IMR-90 (cell line): Measurements from ENCODE around the gene ACOT7. TPM values are rescaled to one million over a fixed set of nuclear protein-coding genes. Genes with fewer than 3 reads are reported as not detected.

Experiments used
- ATAC-seq: fragments of 200-7000 bp; cut with Tn5 transposase; 2 replicates; pipeline ENCODE4 v1.9.1; 2020; ENCODE audit warnings: low read depth, mild to moderate bottlenecking, moderate library complexity
- BruUV-seq: library from RNA; stranded (reverse); fragments of 400-500 nt; replicated peaks from 2 replicates; lab custom pipeline; 2021; lab: Mats Ljungman, UMichigan
- CTCF ChIA-PET: fragments of 300-600 bp; formaldehyde crosslinking; extraction: SDS; loops from one replicate; lab custom pipeline; 2021; ENCODE audit warnings: antibody characterized with exemption; lab: Yijun Ruan, JAX
- POLR2A ChIA-PET: fragments of 300-600 bp; sonication (Branson Sonifier 250); formaldehyde crosslinking; loops from one replicate; lab custom pipeline; 2022; ENCODE audit warnings: antibody characterized with exemption; ENCODE audit not compliant: unreplicated experiment; lab: Charles Lee
- DNase-seq: peaks from one replicate; pipeline ENCODE4 v3.0.0; 2013
- H2AFZ ChIP-seq: replicated peaks from 2 replicates; pipeline ENCODE3; 2013; ENCODE audit warnings: low read length, mild to moderate bottlenecking; ENCODE audit not compliant: poor library complexity
- H2AK5ac ChIP-seq: 2 replicates; pipeline ENCODE4 v1.6.1; 2013; ENCODE audit warnings: low read depth, low read length, inconsistent platforms
- H2AK9ac ChIP-seq: replicated peaks from 2 replicates; pipeline ENCODE3; 2013; ENCODE audit warnings: mild to moderate bottlenecking, low read depth, low read length, moderate library complexity; ENCODE audit not compliant: poor library complexity
- H2BK120ac ChIP-seq: 2 replicates; pipeline ENCODE4 v1.6.1; 2013; ENCODE audit warnings: low read depth, low read length, inconsistent platforms
- H2BK15ac ChIP-seq: 3 replicates; pipeline ENCODE4 v1.6.1; 2013; ENCODE audit warnings: low read depth, low read length, inconsistent platforms
- H2BK20ac ChIP-seq: 2 replicates; pipeline ENCODE4 v1.6.1; 2013; ENCODE audit warnings: low read depth, mild to moderate bottlenecking, inconsistent platforms, low read length, moderate library complexity
- H2BK5ac ChIP-seq: 2 replicates; pipeline ENCODE4 v1.6.1; 2013; ENCODE audit warnings: mild to moderate bottlenecking, low read depth, low read length, inconsistent platforms; ENCODE audit not compliant: poor library complexity, severe bottlenecking
- H3K14ac ChIP-seq: replicated peaks from 2 replicates; pipeline ENCODE4 v1.6.1; 2013; ENCODE audit warnings: low read depth, low read length, inconsistent platforms
- H3K18ac ChIP-seq: 2 replicates; pipeline ENCODE4 v1.6.1; 2013; ENCODE audit warnings: low read depth, low read length, control low read depth
- H3K23ac ChIP-seq: 2 replicates; pipeline ENCODE4 v1.6.1; 2013; ENCODE audit warnings: low read depth, low read length, inconsistent platforms
- H3K27ac ChIP-seq: 2 replicates; pipeline ENCODE4 v1.5.1; 2013; ENCODE audit warnings: mild to moderate bottlenecking, control low read depth, low read length; ENCODE audit not compliant: insufficient read depth
- H3K27me3 ChIP-seq: 2 replicates; pipeline ENCODE4 v1.6.1; 2013; ENCODE audit warnings: low read length; ENCODE audit not compliant: control insufficient read depth, insufficient read depth
- H3K36me3 ChIP-seq: 2 replicates; pipeline ENCODE4 v1.6.1; 2013; ENCODE audit warnings: low read length, mixed read lengths; ENCODE audit not compliant: control insufficient read depth, insufficient read depth
- H3K4ac ChIP-seq: 2 replicates; pipeline ENCODE4 v1.6.1; 2013; ENCODE audit warnings: low read depth, low read length, inconsistent platforms
- H3K4me1 ChIP-seq: 2 replicates; pipeline ENCODE4 v1.6.1; 2013; ENCODE audit warnings: low read length, mixed read lengths; ENCODE audit not compliant: control insufficient read depth, insufficient read depth
- H3K4me2 ChIP-seq: 2 replicates; pipeline ENCODE4 v1.6.1; 2013; ENCODE audit warnings: low read depth, mild to moderate bottlenecking, control low read depth, low read length, moderate library complexity
- H3K4me3 ChIP-seq: 2 replicates; pipeline ENCODE4 v1.5.1; 2013; ENCODE audit warnings: low read depth, mild to moderate bottlenecking, control low read depth, low read length, moderate library complexity; ENCODE audit not compliant: insufficient read depth
- H3K56ac ChIP-seq: 2 replicates; pipeline ENCODE4 v1.6.1; 2013; ENCODE audit warnings: low read length, inconsistent platforms; ENCODE audit not compliant: insufficient read depth; ENCODE audit errors: extremely low read depth
- H3K79me1 ChIP-seq, 2 experiments: 2 replicates each; pipeline ENCODE4 v1.6.1; 2013; ENCODE audit warnings: low read length in 2 of 2, inconsistent platforms in 1 of 2, low read depth in 1 of 2
- H3K9ac ChIP-seq: 2 replicates; pipeline ENCODE4 v1.6.1; 2013; ENCODE audit warnings: low read depth, low read length, control low read depth
- H3K9me1 ChIP-seq: 2 replicates; pipeline ENCODE4 v1.6.1; 2013; ENCODE audit warnings: low read length, inconsistent platforms; ENCODE audit not compliant: insufficient read depth
- H3K9me3 ChIP-seq: 2 replicates; pipeline ENCODE4 v1.6.1; 2013; ENCODE audit warnings: low read length; ENCODE audit not compliant: control insufficient read depth, insufficient read depth
- H4K20me1 ChIP-seq: 2 replicates; pipeline ENCODE4 v1.6.1; 2013; ENCODE audit warnings: low read length, inconsistent platforms; ENCODE audit not compliant: insufficient read depth
- H4K5ac ChIP-seq: 2 replicates; pipeline ENCODE4 v1.6.1; 2013; ENCODE audit warnings: mild to moderate bottlenecking, low read depth, low read length, control low read depth
- H4K8ac ChIP-seq, 2 experiments: 2 replicates each; pipeline ENCODE4 v1.6.1; 2013; ENCODE audit warnings: low read depth in 2 of 2, low read length in 2 of 2, control low read depth in 1 of 2, inconsistent platforms in 1 of 2
- H4K91ac ChIP-seq: 2 replicates; pipeline ENCODE4 v1.6.1; 2013; ENCODE audit warnings: low read depth, low read length, inconsistent platforms; ENCODE audit not compliant: insufficient read depth
- BHLHE40 ChIP-seq: fragments of 150-350 bp; IDR thresholded peaks from 2 replicates; pipeline ENCODE4 v1.6.1; 2016; ENCODE audit warnings: mild to moderate bottlenecking, low read depth, low read length
- CEBPB ChIP-seq: IDR thresholded peaks from 2 replicates; pipeline ENCODE4 v1.6.1; 2012; ENCODE audit warnings: low read depth, low read length, improper control_type of control experiment
- CHD1 ChIP-seq: IDR thresholded peaks from 2 replicates; pipeline ENCODE4 v1.6.1; 2012; ENCODE audit warnings: low read depth, low read length, improper control_type of control experiment
- FOS ChIP-seq: fragments of 150-350 bp; IDR thresholded peaks from 2 replicates; pipeline ENCODE4 v1.6.1; 2016; ENCODE audit warnings: low read depth, low read length
- MAFK ChIP-seq: IDR thresholded peaks from 2 replicates; pipeline ENCODE4 v1.6.1; 2012; ENCODE audit warnings: low read depth, low read length, improper control_type of control experiment
- MAZ ChIP-seq: IDR thresholded peaks from 2 replicates; pipeline ENCODE4 v1.6.1; 2012; ENCODE audit warnings: low read depth, mild to moderate bottlenecking, low read length, improper control_type of control experiment, moderate library complexity, borderline replicate concordance
- MXI1 ChIP-seq: IDR thresholded peaks from 2 replicates; pipeline ENCODE4 v1.6.1; 2012; ENCODE audit warnings: low read depth, mild to moderate bottlenecking, low read length, moderate library complexity, borderline replicate concordance
- NFE2L2 ChIP-seq: fragments of 150-350 bp; IDR thresholded peaks from 2 replicates; pipeline ENCODE4 v1.6.1; 2016; ENCODE audit warnings: low read depth, mild to moderate bottlenecking, low read length
- POLR2A ChIP-seq: IDR thresholded peaks from 2 replicates; pipeline ENCODE4 v1.6.1; 2012; ENCODE audit warnings: mild to moderate bottlenecking, low read depth, low read length
- RAD21 ChIP-seq: IDR thresholded peaks from 2 replicates; pipeline ENCODE4 v1.6.1; 2012; ENCODE audit warnings: low read length, improper control_type of control experiment
- RCOR1 ChIP-seq: IDR thresholded peaks from 2 replicates; pipeline ENCODE4 v1.6.1; 2012; ENCODE audit warnings: mild to moderate bottlenecking, low read length, improper control_type of control experiment; ENCODE audit not compliant: insufficient replicate concordance
- RFX5 ChIP-seq: IDR thresholded peaks from 2 replicates; pipeline ENCODE4 v1.8.0; 2012; ENCODE audit warnings: low read depth, mild to moderate bottlenecking, low read length, moderate library complexity
- SMC3 ChIP-seq: fragments of 150-350 bp; IDR thresholded peaks from 2 replicates; pipeline ENCODE4 v1.6.1; 2016; ENCODE audit warnings: low read depth, mild to moderate bottlenecking, antibody characterized with exemption, low read length, moderate library complexity
- WGBS, 2 experiments: methylation state at CpG; one replicate each; pipeline versions ENCODE4 v1.1.5 to v1.1.7; 2013; ENCODE audit warnings: missing lambda C conversion rate in 2 of 2; ENCODE audit not compliant: insufficient read length in 1 of 2; ENCODE audit errors: extremely low coverage in 2 of 2; 5-methylcytosine and 5-hydroxymethylcytosine counted together
- dilution Hi-C: fragments of 300-500 bp; cut with HindIII; formaldehyde crosslinking; loops from one replicate; pipeline ENCODE4 v1.14.3; 2018; ENCODE audit warnings: low sequenced_read_pairs; ENCODE audit not compliant: unreplicated experiment
- in situ Hi-C: fragments of 300-500 bp; cut with MboI; formaldehyde crosslinking; loops from 3 replicates; pipeline ENCODE4 v1.14.3; 2019; ENCODE audit warnings: low sequenced_read_pairs, inconsistent platforms, mixed read lengths
- intact Hi-C: fragments of 100-400 bp; cut with micrococcal nuclease; formaldehyde crosslinking; loops from 2 replicates; pipeline ENCODE4 v1.10.0; 2022
- polyA plus RNA-seq, 3 experiments: library from polyadenylated mRNA; depleted of rRNA; stranded (reverse); fragments of >200 nt; gene quantifications; 2 replicates each; pipeline ENCODE4 v1.2.3, GENCODE V29; 2012; ENCODE audit warnings: low replicate concordance in 1 of 3
- total RNA-seq: library from RNA; depleted of rRNA; stranded (reverse); fragments of >200 nt; gene quantifications from 2 replicates; pipeline ENCODE4 v1.2.3, GENCODE V29; 2012
- TF ChIP-seq, protein P1 (sequence below): fragments of 150-350 bp; IDR thresholded peaks from 2 replicates; pipeline ENCODE4 v1.6.1; 2016; ENCODE audit warnings: low read depth, mild to moderate bottlenecking, low read length, moderate library complexity, borderline replicate concordance
- TF ChIP-seq, protein P2 (sequence below): fragments of 150-350 bp; IDR thresholded peaks from 2 replicates; pipeline ENCODE4 v1.6.1; 2017; ENCODE audit warnings: mild to moderate bottlenecking, antibody characterized with exemption, low read length, low read depth
- TF ChIP-seq, protein P3 (sequence below): conservative IDR thresholded peaks from 2 replicates; pipeline ENCODE4 v1.5.1; 2012; ENCODE audit warnings: mild to moderate bottlenecking, low read depth, low read length, improper control_type of control experiment

Gene ACOT7
- total and polyA plus RNA-seq, 2 of the 4 experiments (the other 2 are of a cell fraction) = 51.6 to 242 TPM

DNA sequence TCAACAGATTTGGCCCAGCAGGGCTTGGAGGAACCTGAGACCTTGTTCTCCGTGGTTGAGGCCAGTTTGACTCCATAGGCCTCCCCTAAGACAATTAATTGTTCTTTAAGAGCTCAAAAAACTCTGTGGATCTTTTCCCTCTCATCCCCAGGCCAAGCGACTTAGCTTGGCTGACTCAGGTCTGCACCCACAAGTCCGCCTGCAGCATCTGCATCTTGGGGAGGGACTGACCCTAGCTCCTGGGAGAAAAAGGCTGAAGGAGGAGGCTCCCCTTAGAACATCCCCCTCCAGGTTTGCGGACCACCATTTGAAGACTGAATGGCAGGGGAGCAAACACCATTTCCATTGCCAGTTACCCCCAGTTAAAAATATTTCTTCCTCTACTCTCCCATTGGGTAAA is 27.7 kb upstream of the ACOT7 start:
- in situ Hi-C loops = no loop called here
- WGBS, 2 experiments = no CpG with 5 or more reads among the region's 4 CpGs

More for the DNA sequence above, 27.7 kb upstream of the ACOT7 start:
- CTCF ChIA-PET = interaction anchor here (0.5 to 3.7 kb wide), 2 partner anchors 17 kb away, joined by 3 to 13 read pairs; no protein-coding TSS in a partner anchor
- Histone ChIP-seq H2BK20ac (no peak overlapping the region), H3K27me3 (peaks cover 93% of the 10 kb centered on the region), H3K27ac (no peak overlapping the region), H4K8ac (no peak overlapping the region), H2BK120ac (no peak overlapping the region), H3K4me2 (no peak overlapping the region), H4K91ac (no peak overlapping the region), H3K9ac (no peak overlapping the region), H4K5ac (no peak overlapping the region), H3K36me3 (no peaks in the 10 kb centered on the region), H2AFZ (no peak overlapping the region), H3K4ac (no peak overlapping the region), H3K18ac (no peak overlapping the region), H3K23ac (no peak overlapping the region), H3K14ac (no peak overlapping the region), H4K20me1 (peaks cover 11% of the 10 kb centered on the region; the same call in 1 of the 2 replicates), H2AK9ac (no peak overlapping the region), H3K4me1 (no peaks in the 10 kb centered on the region; the same call in 1 of the 2 replicates), H2BK15ac (no peak overlapping the region), H2BK5ac (no peak overlapping the region), H2AK5ac (no peak overlapping the region), H3K56ac (no peak overlapping the region), H3K9me1 (no peaks in the 10 kb centered on the region), H3K4me3 (no peak overlapping the region), H3K9me3 (no peaks in the 10 kb centered on the region), H3K79me1 (no peaks in the 10 kb centered on the region)
- POLR2A ChIA-PET = no interaction called here
- intact Hi-C loops (no loop called here), dilution Hi-C loops (no loop called here)
- no peak for DNase-seq
- no peak for ATAC-seq
- no peak for TF ChIP-seq MXI1
- TF ChIP-seq CHD1 = no peak
- TF ChIP-seq SMC3 = no peak
- no peak for TF ChIP-seq CEBPB
- TF ChIP-seq, protein P1, sequence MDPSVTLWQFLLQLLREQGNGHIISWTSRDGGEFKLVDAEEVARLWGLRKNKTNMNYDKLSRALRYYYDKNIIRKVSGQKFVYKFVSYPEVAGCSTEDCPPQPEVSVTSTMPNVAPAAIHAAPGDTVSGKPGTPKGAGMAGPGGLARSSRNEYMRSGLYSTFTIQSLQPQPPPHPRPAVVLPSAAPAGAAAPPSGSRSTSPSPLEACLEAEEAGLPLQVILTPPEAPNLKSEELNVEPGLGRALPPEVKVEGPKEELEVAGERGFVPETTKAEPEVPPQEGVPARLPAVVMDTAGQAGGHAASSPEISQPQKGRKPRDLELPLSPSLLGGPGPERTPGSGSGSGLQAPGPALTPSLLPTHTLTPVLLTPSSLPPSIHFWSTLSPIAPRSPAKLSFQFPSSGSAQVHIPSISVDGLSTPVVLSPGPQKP = no peak
- no peak for TF ChIP-seq FOS
- TF ChIP-seq, protein P2, sequence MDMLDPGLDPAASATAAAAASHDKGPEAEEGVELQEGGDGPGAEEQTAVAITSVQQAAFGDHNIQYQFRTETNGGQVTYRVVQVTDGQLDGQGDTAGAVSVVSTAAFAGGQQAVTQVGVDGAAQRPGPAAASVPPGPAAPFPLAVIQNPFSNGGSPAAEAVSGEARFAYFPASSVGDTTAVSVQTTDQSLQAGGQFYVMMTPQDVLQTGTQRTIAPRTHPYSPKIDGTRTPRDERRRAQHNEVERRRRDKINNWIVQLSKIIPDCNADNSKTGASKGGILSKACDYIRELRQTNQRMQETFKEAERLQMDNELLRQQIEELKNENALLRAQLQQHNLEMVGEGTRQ = no peak
- TF ChIP-seq MAFK = no peak
- no peak for TF ChIP-seq BHLHE40
- TF ChIP-seq RCOR1 = no peak
- no peak for TF ChIP-seq RAD21
- TF ChIP-seq MAZ = no peak
- no peak for TF ChIP-seq RFX5
- TF ChIP-seq NFE2L2 = no peak
- TF ChIP-seq, protein P3, sequence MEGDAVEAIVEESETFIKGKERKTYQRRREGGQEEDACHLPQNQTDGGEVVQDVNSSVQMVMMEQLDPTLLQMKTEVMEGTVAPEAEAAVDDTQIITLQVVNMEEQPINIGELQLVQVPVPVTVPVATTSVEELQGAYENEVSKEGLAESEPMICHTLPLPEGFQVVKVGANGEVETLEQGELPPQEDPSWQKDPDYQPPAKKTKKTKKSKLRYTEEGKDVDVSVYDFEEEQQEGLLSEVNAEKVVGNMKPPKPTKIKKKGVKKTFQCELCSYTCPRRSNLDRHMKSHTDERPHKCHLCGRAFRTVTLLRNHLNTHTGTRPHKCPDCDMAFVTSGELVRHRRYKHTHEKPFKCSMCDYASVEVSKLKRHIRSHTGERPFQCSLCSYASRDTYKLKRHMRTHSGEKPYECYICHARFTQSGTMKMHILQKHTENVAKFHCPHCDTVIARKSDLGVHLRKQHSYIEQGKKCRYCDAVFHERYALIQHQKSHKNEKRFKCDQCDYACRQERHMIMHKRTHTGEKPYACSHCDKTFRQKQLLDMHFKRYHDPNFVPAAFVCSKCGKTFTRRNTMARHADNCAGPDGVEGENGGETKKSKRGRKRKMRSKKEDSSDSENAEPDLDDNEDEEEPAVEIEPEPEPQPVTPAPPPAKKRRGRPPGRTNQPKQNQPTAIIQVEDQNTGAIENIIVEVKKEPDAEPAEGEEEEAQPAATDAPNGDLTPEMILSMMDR = no peak
- TF ChIP-seq POLR2A = no peak
- BruUV-seq = no TSS peak
